ENCODE data around the gene KLHL40.
"Not testable (repeated sequence)": the region's sequence is repeated elsewhere in the genome, so short reads cannot be mapped to it uniquely, and the experiment has no call there.

The KLHL40 gene

DNA sequence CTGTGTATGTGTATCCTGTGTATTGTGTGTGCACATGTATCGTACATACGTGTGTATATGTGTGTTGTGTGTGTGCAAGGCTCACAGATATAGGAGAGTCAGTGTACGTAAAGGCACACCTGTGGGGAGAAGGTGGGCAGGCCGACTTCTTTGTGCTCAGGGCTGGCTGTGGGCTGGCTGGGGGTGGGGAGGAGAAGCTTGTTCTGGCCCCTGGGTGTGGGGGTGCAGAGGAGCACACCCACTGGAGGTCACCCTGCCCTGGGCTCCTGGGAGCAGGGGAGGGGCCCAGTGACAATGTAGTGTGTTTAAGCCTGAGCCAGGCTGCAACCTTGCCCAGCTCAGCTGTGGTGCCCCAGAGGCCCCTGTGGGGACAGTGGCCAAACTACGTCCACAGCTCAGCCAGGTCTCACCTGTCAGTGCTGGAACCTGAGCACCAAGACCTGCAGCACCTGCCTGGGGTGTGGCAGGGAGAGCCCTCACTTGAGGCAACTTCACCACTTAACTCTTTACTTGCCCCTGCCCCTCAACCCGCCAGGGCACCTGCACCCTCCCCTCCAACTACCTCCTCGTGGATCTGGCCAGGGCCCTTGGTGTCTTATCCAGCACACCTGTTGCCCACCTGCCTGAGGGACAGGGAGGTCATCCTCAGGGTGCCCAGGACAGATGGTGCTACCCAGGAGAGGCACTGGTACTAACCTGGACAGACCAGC is 19.9 kb downstream of the KLHL40 start:
- DNase-seq (ENCODE audit: low read depth): no peak

- DNase-seq (ENCODE audit: low read depth): no peak
These were observed 20.7 kb downstream of the KLHL40 start for GRCh38 chr3:42705962-42706585.

DNA sequence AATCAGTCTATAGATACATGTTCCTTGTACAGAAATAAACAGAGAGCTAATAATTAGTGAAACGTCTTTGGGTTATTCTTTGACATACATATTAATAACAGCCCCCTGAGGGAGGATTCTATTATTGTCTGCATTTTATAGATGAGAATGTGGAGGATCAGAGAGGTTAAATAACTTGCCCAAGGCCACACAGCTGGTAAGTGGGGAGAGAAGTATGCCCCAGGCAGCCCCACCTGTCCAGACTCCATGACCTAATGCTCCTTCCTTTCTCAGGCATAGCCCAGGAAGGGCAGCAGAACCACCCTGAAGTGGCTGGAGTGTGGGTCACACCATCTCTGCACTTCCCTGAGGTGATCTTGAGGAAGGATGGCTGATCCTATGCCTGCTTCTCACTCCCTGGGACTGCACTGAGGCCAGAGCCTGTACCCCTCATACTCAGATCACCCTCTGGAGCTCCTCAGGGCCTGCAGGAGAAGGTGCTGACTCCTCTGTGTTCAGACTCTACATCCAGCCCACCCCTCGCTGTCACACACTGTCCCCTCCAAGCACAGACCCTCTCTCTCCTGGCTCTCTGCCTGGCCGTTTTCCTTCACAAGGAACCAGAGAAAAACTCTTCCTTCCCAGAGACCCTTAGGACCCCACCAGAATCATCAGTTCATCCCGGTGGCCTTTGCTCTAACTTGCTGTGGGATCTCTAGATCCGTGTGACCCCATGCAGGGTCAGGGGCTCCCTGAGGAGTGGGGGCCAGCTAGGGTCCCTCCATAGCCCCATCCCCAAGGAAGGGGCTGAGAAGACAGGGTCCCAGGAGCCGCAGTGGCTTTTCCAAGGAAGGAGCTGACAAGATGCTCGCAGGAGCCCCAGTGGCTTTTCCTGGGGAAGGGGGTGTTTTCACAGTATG is 21.6 kb downstream of the KLHL40 start:
- no peak for DNase-seq (ENCODE audit: low read depth)

DNA sequence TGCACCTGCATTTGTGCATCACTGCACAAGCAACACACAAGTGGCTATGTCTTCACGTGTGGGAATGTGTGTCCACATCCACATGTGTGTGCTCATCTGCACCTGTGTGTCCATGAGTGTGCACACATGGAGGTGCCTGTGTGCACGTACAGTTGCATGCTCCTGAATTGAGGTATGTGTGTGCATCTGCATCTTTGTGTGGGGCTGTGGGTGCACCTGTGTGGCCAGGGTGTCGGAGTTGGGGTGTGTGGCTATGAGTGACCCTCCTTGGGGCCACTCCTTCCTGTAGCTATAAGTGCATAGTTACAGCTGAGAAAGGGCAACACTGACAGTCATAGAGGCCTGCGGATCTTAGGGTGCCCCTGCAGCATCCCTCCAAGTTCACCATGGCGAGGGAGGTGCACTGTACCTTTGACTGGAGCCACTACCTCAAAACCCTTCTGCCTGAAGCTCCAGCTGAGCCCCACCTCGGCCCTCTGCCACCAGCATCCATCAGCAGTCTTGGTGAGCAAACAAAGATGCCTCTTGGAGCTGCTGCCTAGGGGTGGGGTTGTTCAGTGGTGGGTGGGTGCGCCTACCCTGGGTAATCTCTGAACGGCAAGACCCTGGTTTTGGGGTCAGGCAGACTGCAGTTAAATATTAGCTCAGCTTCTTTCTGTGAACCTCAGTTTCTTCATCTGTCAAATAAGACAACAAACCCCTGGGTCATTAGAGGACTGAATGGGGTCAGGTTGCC is 22.5 kb downstream of the KLHL40 start:
- no peak for DNase-seq (ENCODE audit: low read depth)

GRCh38 chr3:42708611-42709151 is 23.3 kb downstream of the KLHL40 start:
- no peak for DNase-seq (ENCODE audit: low read depth)

GRCh38 chr3:42709621-42710020 is 24.3 kb downstream of the KLHL40 start:
- DNase-seq (ENCODE audit: low read depth): no peak

DNA sequence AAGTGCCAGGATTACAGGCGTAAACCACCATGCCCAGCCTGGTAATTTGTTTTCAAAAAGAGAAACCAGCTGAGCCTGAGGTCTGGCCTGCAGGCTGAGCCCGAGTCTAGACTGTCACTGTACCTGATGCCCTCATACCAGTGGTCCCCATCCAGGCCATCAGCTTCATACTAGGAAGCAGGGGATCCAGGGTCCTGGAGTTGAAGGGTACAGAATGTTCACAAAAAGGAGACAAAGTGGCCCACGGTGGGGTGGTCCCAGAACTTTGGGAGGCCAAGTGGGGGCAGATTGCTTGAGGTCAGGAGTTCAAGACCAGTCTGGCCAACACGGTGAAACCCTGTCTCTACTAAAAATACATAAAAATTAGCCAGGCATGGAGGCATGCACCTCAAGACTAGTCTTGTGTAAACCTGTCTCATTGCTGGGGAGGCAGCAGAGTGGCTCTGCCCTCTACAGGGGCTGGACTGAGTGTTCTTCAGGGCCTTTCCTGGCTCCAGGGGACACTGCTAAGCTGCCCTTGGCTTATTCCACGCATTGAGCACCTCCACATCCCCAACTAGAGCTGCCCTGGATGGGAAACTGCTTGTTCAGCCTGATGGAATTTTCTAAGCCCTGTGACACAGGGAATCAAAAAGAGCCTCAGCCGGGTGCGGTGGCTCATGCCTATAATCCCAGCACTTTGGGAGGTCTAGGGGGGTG is 25.1 kb downstream of the KLHL40 start:
- no peak for DNase-seq (ENCODE audit: low read depth)

DNA sequence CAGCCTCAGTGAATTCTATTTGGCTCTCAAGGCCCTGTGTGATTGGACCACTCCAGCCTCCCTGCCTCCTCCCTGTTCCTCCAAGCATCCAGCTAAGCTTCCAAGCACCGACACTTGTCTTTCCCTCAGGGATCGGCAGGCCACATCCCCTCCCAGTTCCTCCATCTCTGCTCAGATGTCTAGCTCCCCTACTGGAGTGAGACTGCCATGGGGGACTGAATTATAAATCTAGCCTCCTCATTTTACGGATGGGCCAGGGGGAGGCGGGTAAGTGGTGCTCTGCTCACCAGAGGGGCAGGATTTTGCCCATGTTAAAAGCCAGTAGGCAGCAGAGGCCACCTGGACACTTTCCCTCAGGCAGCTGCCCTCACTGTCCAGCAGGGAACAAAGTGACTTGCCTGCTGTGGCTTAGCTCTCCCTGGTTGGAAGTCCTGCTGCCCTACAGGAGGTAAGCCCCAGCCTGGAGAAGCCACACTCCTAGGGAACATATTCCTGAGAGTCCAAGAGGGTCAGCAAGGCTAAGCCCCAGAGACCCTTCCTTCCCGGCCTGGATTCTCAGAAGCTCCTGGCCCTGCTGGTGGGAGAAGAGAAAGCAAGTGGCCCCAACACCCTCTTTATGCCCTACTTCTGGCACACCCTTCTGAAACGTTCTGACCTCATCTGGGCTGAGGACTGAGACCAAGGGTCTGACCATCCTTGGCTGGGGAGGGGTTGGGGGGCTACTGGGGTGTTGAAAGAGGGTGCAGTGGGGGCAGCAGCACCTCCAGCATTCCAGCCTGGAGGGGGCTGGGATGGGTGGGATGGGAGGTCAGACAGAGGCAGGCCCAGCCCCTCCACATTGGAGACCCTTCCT is 26.4 kb downstream of the KLHL40 start:
- DNase-seq (ENCODE audit: low read depth): no peak

DNA sequence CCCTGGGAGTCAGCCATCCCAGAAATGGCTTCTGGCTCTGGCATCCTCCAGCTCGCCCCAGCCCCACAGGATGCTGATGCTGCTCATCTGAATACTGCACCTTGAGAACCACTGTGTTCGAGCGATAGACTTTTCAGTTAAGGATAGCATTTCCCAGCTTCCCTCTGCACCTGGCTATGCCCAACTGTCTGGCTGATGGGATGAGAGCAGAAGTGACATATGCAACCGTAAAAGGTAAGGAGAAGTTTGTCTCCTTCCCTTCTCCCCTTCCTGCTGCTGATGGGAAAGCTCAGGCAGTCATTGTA is 27.0 kb downstream of the KLHL40 start:
- DNase-seq (ENCODE audit: low read depth): no peak

GRCh38 chr3:42712688-42713372 is 27.5 kb downstream of the KLHL40 start:
- no peak for DNase-seq (ENCODE audit: low read depth)

DNA sequence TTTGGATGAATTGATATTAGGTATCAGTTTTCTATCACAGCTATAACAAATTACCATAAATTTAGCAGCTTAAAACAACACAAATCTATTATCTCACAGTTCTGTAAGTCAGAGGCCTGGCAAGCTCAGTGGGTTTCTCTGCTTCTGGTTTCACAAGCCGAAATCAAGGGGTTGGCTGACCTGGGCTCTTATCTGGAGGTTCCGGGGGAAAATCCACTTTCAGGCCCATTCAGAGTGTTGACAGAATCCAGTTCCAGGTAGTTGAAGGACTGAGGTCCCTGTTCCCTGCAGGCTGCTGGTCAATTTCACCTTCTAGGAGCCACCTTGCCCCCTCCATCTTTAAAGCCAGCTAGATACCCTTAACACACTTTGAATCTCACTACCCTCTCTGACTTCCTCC is 28.4 kb downstream of the KLHL40 start:
- DNase-seq (ENCODE audit: low read depth): no peak

GRCh38 chr3:42714171-42714852 is 29.0 kb downstream of the KLHL40 start:
- no peak for DNase-seq (ENCODE audit: low read depth)

- no peak for DNase-seq (ENCODE audit: low read depth)
These were observed 32.0 kb downstream of the KLHL40 start for GRCh38 chr3:42717306-42717705.

DNA sequence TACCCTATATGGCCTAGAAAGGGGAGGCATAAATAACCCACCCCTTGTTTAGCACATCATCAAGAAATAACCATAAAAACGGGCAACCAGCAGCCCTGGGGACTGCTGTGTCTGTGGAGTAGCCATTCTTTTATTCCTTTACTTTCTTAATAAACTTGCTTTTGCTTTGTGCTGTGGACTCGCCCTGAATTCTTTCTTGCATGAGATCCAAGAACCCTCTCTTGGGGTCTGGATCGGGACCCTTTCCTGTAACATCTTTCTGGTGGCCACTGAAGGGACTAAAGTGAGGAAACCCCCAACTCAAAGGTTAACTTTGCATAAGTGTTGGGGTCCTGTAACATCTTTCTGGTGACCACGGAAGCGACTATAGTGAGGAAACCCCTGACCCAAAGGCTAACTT is 33.0 kb downstream of the KLHL40 start:
- no peak for DNase-seq (ENCODE audit: low read depth)

- no peak for DNase-seq (ENCODE audit: low read depth)
These were observed 33.7 kb downstream of the KLHL40 start for GRCh38 chr3:42719002-42719401.

- no peak for DNase-seq (ENCODE audit: low read depth)
These were observed 34.8 kb downstream of the KLHL40 start for GRCh38 chr3:42720126-42720525.

DNA sequence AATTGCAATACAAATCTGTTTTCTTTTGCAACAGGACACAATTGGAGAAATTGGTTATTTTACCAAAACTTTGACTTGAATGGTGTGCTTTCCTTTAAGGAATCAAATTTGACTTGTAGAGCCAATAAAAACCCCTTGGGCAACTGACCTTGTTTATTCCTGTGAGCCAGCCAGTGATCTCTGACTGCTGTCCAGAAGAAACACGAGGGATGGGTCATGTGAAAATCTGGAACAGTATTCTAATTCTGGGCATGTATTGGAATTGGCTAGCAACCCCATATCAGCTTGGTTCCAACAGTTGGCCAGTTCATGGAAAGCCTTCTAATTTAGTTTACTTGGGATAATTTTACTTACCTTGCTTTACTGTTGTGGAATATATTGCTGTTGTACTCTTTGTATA is 36.4 kb downstream of the KLHL40 start:
- no peak for DNase-seq (ENCODE audit: low read depth)

GRCh38 chr3:42722442-42722841 is 37.1 kb downstream of the KLHL40 start:
- DNase-seq (ENCODE audit: low read depth): not testable (repeated sequence)

- no peak for DNase-seq (ENCODE audit: low read depth)
These were observed 37.9 kb downstream of the KLHL40 start for GRCh38 chr3:42723219-42723618.
